Ovary (tissue), 9 donors: ENCODE data around the gene OIT3. TPM values are rescaled to one million over a fixed set of nuclear protein-coding genes. Genes with fewer than 3 reads are reported as not detected.

Experiments used
- DNase-seq, 5 donors: peaks; one replicate each; pipeline ENCODE4 v3.0.0-alpha.2; 2019 to 2020
- H3K27ac ChIP-seq, 2 donors: fragments of 200-600 bp; one replicate each; pipeline versions ENCODE4 v1.5.1 to v1.8.0; 2019 to 2022
- H3K27me3 ChIP-seq: fragments of 200-600 bp; one replicate; pipeline ENCODE4 v1.8.0; 2022
- H3K36me3 ChIP-seq: fragments of 200-600 bp; sonication (generic); one replicate; pipeline ENCODE4 v1.5.1; 2019
- H3K4me1 ChIP-seq: one replicate; pipeline ENCODE4 v1.8.1; 2013; ENCODE audit warnings: mild to moderate bottlenecking, moderate library complexity; ENCODE audit not compliant: insufficient read depth
- H3K4me3 ChIP-seq: fragments of 200-600 bp; sonication (generic); one replicate; pipeline ENCODE4 v1.5.1; 2017
- H3K9me3 ChIP-seq, 2 donors: fragments of 200-600 bp in 1 of 2; sonication (generic) in 1 of 2; one replicate each; pipeline versions ENCODE4 v1.5.1 to v1.8.1; 2013 to 2019; ENCODE audit warnings: mild to moderate bottlenecking in 1 of 2, moderate library complexity in 1 of 2
- CTCF ChIP-seq, 3 donors: fragments of 450-650 bp in 2 of 3; fragments of 200-600 bp in 1 of 3; IDR thresholded peaks; one replicate each; pipeline versions ENCODE4 v1.5.1 to v1.8.0; 2016 to 2022; ENCODE audit warnings: antibody characterized with exemption in 3 of 3, mild to moderate bottlenecking in 1 of 3
- EP300 ChIP-seq: sonication (generic); formaldehyde crosslinking; IDR thresholded peaks from one replicate; pipeline ENCODE4 v1.6.1; 2017; ENCODE audit warnings: antibody characterized with exemption
- POLR2A ChIP-seq: fragments of 450-650 bp; IDR thresholded peaks from one replicate; pipeline ENCODE4 v1.6.1; 2017; ENCODE audit warnings: antibody characterized with exemption, mild to moderate bottlenecking, moderate library complexity
- WGBS, 3 donors: extraction: QIAGEN DNeasy Blood & Tissue Kit in 1 of 3; methylation state at CpG; one replicate each; pipeline versions ENCODE4 v1.1.5 to v1.1.7; 2013 to 2017; 5-methylcytosine and 5-hydroxymethylcytosine counted together
- intact Hi-C, 4 donors: fragments of 100-400 bp; cut with DNase I; formaldehyde crosslinking; loops; one replicate each; pipeline versions ENCODE4 v1.11.0 to v1.15.1; 2022 to 2023
- polyA plus RNA-seq, 2 donors: library from polyadenylated mRNA; stranded (reverse); fragments of 200-250 nt in 1 of 2; fragments of 350-450 nt in 1 of 2; fragmentation: Illumina TruSeq in 1 of 2; extraction: RNeasy Lipid Tissue Mini Kit (QIAGEN cat#74804) in 1 of 2; gene quantifications; one replicate each; pipeline ENCODE4 v1.2.3, GENCODE V29; 2013 to 2014
- total RNA-seq, 7 donors: library from RNA; depleted of rRNA in 2 of 7; stranded (reverse); fragments of >200 nt in 2 of 7; fragmentation: NEBNext Ultra II Directional in 3 of 7; extraction: Animal tissue kit (Norgen Biotek cat#: 25700) in 3 of 7; gene quantifications; one replicate each; pipeline versions ENCODE4 v1.1.0 to v1.2.4, GENCODE V29; 2016 to 2023
- donor health status: DM: no; HTN: no; CAD: no; lungs with moderate emphysema.
- donor health status: DM: no; HTN: no; CAD: no.
- donor health status: Bipolar disorder and iron deficiency.
- donor health status: DM: yes; HTN: yes; CAD: no.
- donor health status: DM: no; HTN: no; CAD: no.
- donor health status: DM: yes; HTN: yes; CAD: no.

The OIT3 gene
- total and polyA plus RNA-seq, 9 donors: 0.10 to 5.2 (median 0.28) TPM; not detected in 5

GRCh38 chr10:72851509-72851908, 42.0 kb upstream of the OIT3 start:
- Histone ChIP-seq H3K9me3 (no peaks in the 10 kb centered on the region), H3K4me1 (no peaks in the 10 kb centered on the region), H3K4me3 (no peak overlapping the region), H3K27me3 (no peaks in the 10 kb centered on the region), H3K36me3 (no peaks in the 10 kb centered on the region), H3K27ac (no peak overlapping the region)
- intact Hi-C loops: no loop called here
- DNase-seq: no peak
- TF ChIP-seq POLR2A: no peak
- TF ChIP-seq CTCF (IDR thresholded peaks at IDR 0.05): no peak
- TF ChIP-seq EP300: no peak
- WGBS, 3 donors: 90 to 98% (median 95%) methylated on average over 1 of the region's 1 CpG

- Histone ChIP-seq H3K4me1 (no peaks in the 10 kb centered on the region), H3K36me3 (no peaks in the 10 kb centered on the region), H3K9me3 (no peaks in the 10 kb centered on the region), H3K27me3 (no peaks in the 10 kb centered on the region), H3K4me3 (no peak overlapping the region), H3K27ac (no peak overlapping the region)
- TF ChIP-seq EP300 (no peak), POLR2A (no peak), CTCF (IDR thresholded peaks at IDR 0.05) (no peak)
- intact Hi-C loops: no loop called here
- WGBS, 3 donors: 93 to 98% (median 98%) methylated on average over 2 of the region's 2 CpGs
- no peak for DNase-seq
Measured at GRCh38 chr10:72852508-72852907, 41.0 kb upstream of the OIT3 start.

DNA sequence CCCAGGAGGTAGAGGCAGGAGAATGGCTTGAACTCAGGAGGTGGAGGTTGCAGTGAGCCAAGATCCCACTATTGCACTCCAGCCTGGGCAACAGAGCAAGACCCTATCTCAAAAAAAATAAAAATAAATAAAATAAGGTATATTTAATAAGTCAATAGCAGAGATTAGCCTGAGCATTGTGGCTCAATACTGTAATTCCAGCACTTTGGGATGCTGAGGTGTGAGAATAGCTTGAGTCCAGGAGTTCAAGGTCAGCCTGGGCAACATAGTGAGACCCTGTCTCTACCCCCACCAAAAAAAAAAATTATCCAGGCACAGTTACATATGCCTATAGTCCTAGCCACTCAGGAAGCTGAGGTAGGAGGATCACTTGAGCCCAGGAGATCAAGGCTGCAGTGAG, 38.4 kb upstream of the OIT3 start:
- TF ChIP-seq CTCF (IDR thresholded peaks at IDR 0.05) (no peak), EP300 (no peak), POLR2A (no peak)
- Histone ChIP-seq H3K27ac (no peak overlapping the region), H3K36me3 (no peaks in the 10 kb centered on the region), H3K4me1 (no peaks in the 10 kb centered on the region), H3K4me3 (no peak overlapping the region), H3K27me3 (no peaks in the 10 kb centered on the region), H3K9me3 (no peaks in the 10 kb centered on the region)
- DNase-seq: no peak
- intact Hi-C loops: no loop called here

- Histone ChIP-seq H3K27me3 (no peaks in the 10 kb centered on the region), H3K36me3 (no peaks in the 10 kb centered on the region), H3K4me3 (no peak overlapping the region), H3K27ac (no peak overlapping the region), H3K9me3 (no peaks in the 10 kb centered on the region), H3K4me1 (no peaks in the 10 kb centered on the region)
- no peak for DNase-seq
- intact Hi-C loops: no loop called here
- no peak for TF ChIP-seq EP300
- TF ChIP-seq POLR2A: no peak
- no peak for TF ChIP-seq CTCF (IDR thresholded peaks at IDR 0.05)
- WGBS, 3 donors: 84 to 92% (median 85%) methylated on average over 2 of the region's 2 CpGs
Measured at GRCh38 chr10:72855790-72856189, 37.7 kb upstream of the OIT3 start.

- intact Hi-C loops: no loop called here
- H3K9me3 ChIP-seq: no peaks in the 10 kb centered on the region
- 97 to 99% (median 97%) methylated on average over 6 of the region's 6 CpGs for WGBS, 3 donors
Measured at GRCh38 chr10:72858067-72858466, 35.5 kb upstream of the OIT3 start.

More at GRCh38 chr10:72858067-72858466, 35.5 kb upstream of the OIT3 start:
- no peak for DNase-seq
- no peaks in the 10 kb centered on the region for H3K36me3 ChIP-seq
- TF ChIP-seq POLR2A (no peak), CTCF (IDR thresholded peaks at IDR 0.05) (no peak), EP300 (no peak)
- no peak overlapping the region for H3K4me3 ChIP-seq
- H3K4me1 ChIP-seq: no peaks in the 10 kb centered on the region
- no peaks in the 10 kb centered on the region for H3K27me3 ChIP-seq
- no peak overlapping the region for H3K27ac ChIP-seq
